SK-N-SH (cell line): ENCODE data around the gene ARHGAP26. TPM values are rescaled to one million over a fixed set of nuclear protein-coding genes. Genes with fewer than 3 reads are reported as not detected.

Experiments
- CTCF ChIA-PET: fragments of 300-600, 350-600 bp; formaldehyde crosslinking; extraction: SDS; loops from one replicate; lab custom pipeline; 2021; lab: Yijun Ruan, JAX
- POLR2A ChIA-PET: fragments of 350-600 bp; sonication (Branson Sonifier 250); formaldehyde crosslinking; extraction: SDS; loops from one replicate; lab custom pipeline; 2020; ENCODE audit warnings: antibody characterized with exemption, inconsistent platforms; lab: Yijun Ruan, JAX
- DNase-seq: peaks from one replicate; pipeline ENCODE4 v3.0.0; 2012
- H2AFZ ChIP-seq: fragments of 200-600 bp; sonication (generic); 2 replicates; pipeline ENCODE4 v1.8.1; 2016; ENCODE audit warnings: antibody characterized with exemption, mild to moderate bottlenecking, low read depth
- H3F3A ChIP-seq: fragments of 200-600 bp; sonication (generic); replicated peaks from 2 replicates; pipeline ENCODE3; 2016; ENCODE audit warnings: antibody characterized with exemption, mild to moderate bottlenecking; ENCODE audit not compliant: insufficient read depth
- H3K27ac ChIP-seq, 2 experiments: fragments of 200-500 bp in 1 of 2; fragments of 200-600 bp in 1 of 2; sonication (Bioruptor generic) in 1 of 2; sonication (generic), shearing (Covaris generic) in 1 of 2; 2 replicates each; pipeline versions ENCODE4 v1.5.1 to v1.6.1; 2014 to 2016; ENCODE audit warnings: low read depth in 2 of 2, inconsistent platforms in 1 of 2, low read length in 1 of 2, mild to moderate bottlenecking in 1 of 2, mixed read lengths in 1 of 2
- H3K27me3 ChIP-seq: fragments of 200-600 bp; sonication (generic), shearing (Covaris generic); 2 replicates; pipeline ENCODE4 v1.6.1; 2016; ENCODE audit warnings: mixed run types; ENCODE audit not compliant: insufficient read depth
- H3K36me3 ChIP-seq, 2 experiments: fragments of 200-500 bp in 1 of 2; fragments of 200-600 bp in 1 of 2; sonication (Bioruptor generic) in 1 of 2; sonication (generic) in 1 of 2; replicated peaks in 1 of 2; 2 replicates each; pipeline versions ENCODE3 to v1.5.1; 2014 to 2016; ENCODE audit warnings: low read length in 1 of 2, mild to moderate bottlenecking in 1 of 2; ENCODE audit not compliant: insufficient read depth in 2 of 2, control insufficient read depth in 1 of 2
- H3K4me1 ChIP-seq, 2 experiments: fragments of 200-500 bp in 1 of 2; fragments of 200-600 bp in 1 of 2; sonication (Bioruptor generic) in 1 of 2; sonication (generic), shearing (Covaris generic) in 1 of 2; 2 replicates each; pipeline versions ENCODE4 v1.5.1 to v1.6.1; 2014 to 2016; ENCODE audit warnings: low read depth in 1 of 2, low read length in 1 of 2, mixed run types in 1 of 2; ENCODE audit not compliant: insufficient read depth in 2 of 2, control insufficient read depth in 1 of 2
- H3K4me2 ChIP-seq: fragments of 200-600 bp; sonication (generic), shearing (Covaris generic); 2 replicates; pipeline ENCODE4 v1.6.1; 2017; ENCODE audit warnings: mixed run types
- H3K4me3 ChIP-seq, 2 experiments: fragments of 200-500 bp in 1 of 2; fragments of 200-600 bp in 1 of 2; sonication (Bioruptor generic) in 1 of 2; sonication (generic), shearing (Covaris generic) in 1 of 2; 2 replicates each; pipeline versions ENCODE4 v1.5.1 to v1.8.1; 2014 to 2016; ENCODE audit warnings: low read depth in 2 of 2, inconsistent platforms in 1 of 2, low read length in 1 of 2, mild to moderate bottlenecking in 1 of 2, mixed read lengths in 1 of 2, moderate library complexity in 1 of 2
- H3K79me2 ChIP-seq: fragments of 200-600 bp; sonication (generic); 2 replicates; pipeline ENCODE4 v1.8.1; 2017; ENCODE audit warnings: mild to moderate bottlenecking; ENCODE audit not compliant: insufficient read depth
- H3K9ac ChIP-seq: fragments of 200-600 bp; sonication (generic); 2 replicates; pipeline ENCODE4 v1.6.1; 2017; ENCODE audit warnings: mixed run types
- H3K9me2 ChIP-seq: fragments of 200-600 bp; sonication (generic); 2 replicates; pipeline ENCODE4 v1.6.1; 2017; ENCODE audit warnings: mixed run types
- H3K9me3 ChIP-seq: fragments of 200-600 bp; sonication (generic); 2 replicates; pipeline ENCODE4 v1.6.1; 2017; ENCODE audit warnings: mixed run types, mild to moderate bottlenecking, moderate library complexity
- H4K20me1 ChIP-seq: fragments of 200-600 bp; sonication (generic); 2 replicates; pipeline ENCODE4 v1.6.1; 2017; ENCODE audit warnings: mild to moderate bottlenecking, mixed run types; ENCODE audit not compliant: insufficient read depth
- CTCF ChIP-seq: fragments of 200-600 bp; sonication (generic); IDR thresholded peaks from 2 replicates; pipeline ENCODE4 v1.6.1; 2017; ENCODE audit warnings: antibody characterized with exemption, mild to moderate bottlenecking, moderate library complexity
- ELF1 ChIP-seq: IDR thresholded peaks from 2 replicates; pipeline ENCODE4 v1.4.0; 2012
- EP300 ChIP-seq, 2 experiments: IDR thresholded peaks; 2 replicates each; pipeline versions ENCODE4 v1.4.0 to v1.6.1; 2012; ENCODE audit warnings: borderline replicate concordance in 1 of 2, low read depth in 1 of 2, low read length in 1 of 2
- EZH2phosphoT487 ChIP-seq: fragments of 200-600 bp; sonication (generic); IDR thresholded peaks from 2 replicates; pipeline ENCODE4 v1.6.1; 2017; ENCODE audit warnings: low read depth, mixed run types, mild to moderate bottlenecking, antibody characterized with exemption, moderate library complexity, borderline replicate concordance
- FOSL2 ChIP-seq: IDR thresholded peaks from 2 replicates; pipeline ENCODE4 v1.4.0; 2012; ENCODE audit warnings: low read depth, mild to moderate bottlenecking, moderate library complexity, borderline replicate concordance
- FOXJ3 ChIP-seq: sonication (generic); formaldehyde crosslinking; IDR thresholded peaks from 2 replicates; pipeline ENCODE4 v1.5.1; 2020; ENCODE audit warnings: mild to moderate bottlenecking, missing genetic modification reagents
- FOXM1 ChIP-seq: IDR thresholded peaks from 2 replicates; pipeline ENCODE4 v1.4.0; 2012; ENCODE audit warnings: low read depth, mild to moderate bottlenecking
- IRF3 ChIP-seq: fragments of 150-350 bp; IDR thresholded peaks from 2 replicates; pipeline ENCODE4 v1.6.1; 2016; ENCODE audit warnings: mild to moderate bottlenecking, low read depth, low read length
- MEF2A ChIP-seq: IDR thresholded peaks from 2 replicates; pipeline ENCODE4 v1.4.0; 2012; ENCODE audit warnings: low read depth, borderline replicate concordance
- MXI1 ChIP-seq: IDR thresholded peaks from 2 replicates; pipeline ENCODE4 v1.6.1; 2012; ENCODE audit warnings: mild to moderate bottlenecking, low read depth, low read length, improper control_type of control experiment
- POLR2AphosphoS5 ChIP-seq: IDR thresholded peaks from 2 replicates; pipeline ENCODE4 v1.6.1; 2012; ENCODE audit warnings: low read depth, low read length
- REST ChIP-seq: IDR thresholded peaks from 2 replicates; pipeline ENCODE4 v1.6.1; 2012; ENCODE audit warnings: mild to moderate bottlenecking, low read depth, low read length, moderate library complexity
- RFX5 ChIP-seq: IDR thresholded peaks from 2 replicates; pipeline ENCODE4 v1.6.1; 2012; ENCODE audit warnings: mild to moderate bottlenecking, improper control_type of control experiment, low read length
- SIN3A ChIP-seq: IDR thresholded peaks from 2 replicates; pipeline ENCODE4 v1.6.1; 2012; ENCODE audit warnings: low read depth, mild to moderate bottlenecking, low read length, moderate library complexity, borderline replicate concordance
- TAF1 ChIP-seq: IDR thresholded peaks from 2 replicates; pipeline ENCODE4 v1.6.1; 2012; ENCODE audit warnings: low read depth, mild to moderate bottlenecking, low read length, moderate library complexity, borderline replicate concordance
- TCF12 ChIP-seq: IDR thresholded peaks from 2 replicates; pipeline ENCODE4 v1.4.0; 2012
- USF1 ChIP-seq: IDR thresholded peaks from 2 replicates; pipeline ENCODE4 v1.4.0; 2012; ENCODE audit warnings: low read depth, borderline replicate concordance
- USF2 ChIP-seq: fragments of 150-350 bp; IDR thresholded peaks from 2 replicates; pipeline ENCODE4 v1.6.1; 2017; ENCODE audit warnings: antibody characterized with exemption, low read length, low read depth, borderline replicate concordance
- YY1 ChIP-seq: IDR thresholded peaks from 2 replicates; pipeline ENCODE4 v1.4.0; 2012; ENCODE audit warnings: low read depth, mild to moderate bottlenecking
- WGBS: methylation state at CpG from one replicate; pipeline ENCODE4 v1.1.6; 2017; ENCODE audit warnings: low lambda C conversion rate; 5-methylcytosine and 5-hydroxymethylcytosine counted together
- polyA plus RNA-seq, 3 experiments: library from polyadenylated mRNA; depleted of rRNA; stranded (reverse); fragments of >200 nt; gene quantifications; 2 replicates each; pipeline ENCODE4 v1.2.3, GENCODE V29; 2012

ARHGAP26 gene
- polyA plus RNA-seq, 1 of the 3 experiments (the other 2 are of a cell fraction) = 6.1 TPM

GRCh38 chr5:143218517-143219170, 448.5 kb downstream of the ARHGAP26 start:
- peaks cover 0 to 12% of the 10 kb centered on the region in 2 experiments for H3K36me3 ChIP-seq
- no peaks in the 10 kb centered on the region for H3F3A ChIP-seq
- TF ChIP-seq RFX5 (no peak), EP300 (IDR thresholded peaks at IDR 0.05; ENCODE audit: borderline replicate concordance in 1 of 2, low read depth in 1 of 2, low read length in 1 of 2) (no peak), POLR2AphosphoS5 (no peak), USF1 (no peak), ELF1 (no peak), USF2 (no peak), TAF1 (no peak), TCF12 (no peak), CTCF (no peak), REST (no peak), MXI1 (no peak), FOXM1 (no peak), SIN3A (no peak), IRF3 (no peak), FOXJ3 (no peak), EZH2phosphoT487 (no peak), MEF2A (no peak), FOSL2 (no peak), YY1 (no peak)
- ChIA-PET POLR2A (no interaction called here), CTCF (no interaction called here)
- no peak for DNase-seq
- H3K4me1 ChIP-seq = peaks cover 17 to 22% of the 10 kb centered on the region in 2 experiments; a peak in 3 of 4 replicates
- WGBS = 99% methylated on average over 4 of the region's 4 CpGs
- no peaks in the 10 kb centered on the region for H3K9me2 ChIP-seq
- H3K79me2 ChIP-seq = no peaks in the 10 kb centered on the region
- H3K4me3 ChIP-seq = no peak overlapping the region
- no peak overlapping the region for H3K27ac ChIP-seq
- no peaks in the 10 kb centered on the region for H4K20me1 ChIP-seq
- no peaks in the 10 kb centered on the region for H3K9me3 ChIP-seq
- no peaks in the 10 kb centered on the region for H3K27me3 ChIP-seq
- no peak overlapping the region for H3K9ac ChIP-seq
- no peak overlapping the region for H2AFZ ChIP-seq
- H3K4me2 ChIP-seq = no peak overlapping the region
